HCT116 (cell line): ENCODE results near the gene LRRD1. TPM values are rescaled to one million over a fixed set of nuclear protein-coding genes. Genes with fewer than 3 reads are reported as not detected.
"Not testable (repeated sequence)": the region's sequence is repeated elsewhere in the genome, so short reads cannot be mapped to it uniquely, and the experiment has no call there.

Experiments
- ATAC-seq: fragments of 200-7000 bp; cut with Tn5 transposase; 2 replicates; pipeline ENCODE4 v1.9.1; 2020; ENCODE audit warnings: mild to moderate bottlenecking, moderate library complexity
- BruUV-seq: library from RNA; stranded (reverse); fragments of 400-500 nt; replicated peaks from 2 replicates; lab custom pipeline; 2021; lab: Mats Ljungman, UMichigan
- CTCF ChIA-PET: fragments of 300-600 bp; sonication (Branson Sonifier 250); formaldehyde crosslinking; loops from one replicate; lab custom pipeline; 2021; ENCODE audit warnings: antibody characterized with exemption; lab: Charles Lee
- POLR2A ChIA-PET: fragments of 300-600, 350-600 bp; sonication (Branson Sonifier 250); formaldehyde crosslinking; loops from one replicate; lab custom pipeline; 2021; ENCODE audit warnings: antibody characterized with exemption; lab: Charles Lee
- RAD21 ChIA-PET, 2 experiments: fragments of 300-600 bp; sonication (Branson Sonifier 250); formaldehyde crosslinking; loops; one replicate each; lab custom pipeline; 2023; ENCODE audit warnings: low total read pairs in 2 of 2; ENCODE audit not compliant: uncharacterized antibody in 2 of 2, unreplicated experiment in 2 of 2, low non-redundant PET in 1 of 2; lab: Charles Lee
- DNase-seq: peaks from one replicate; pipeline ENCODE4 v3.0.0-alpha.2; 2010; ENCODE audit warnings: low read depth, low spot score
- H2AFZ ChIP-seq: fragments of 200-600 bp; shearing (Covaris generic), sonication (generic); 2 replicates; pipeline ENCODE4 v1.6.1; 2017; ENCODE audit warnings: low read depth, mixed run types, mixed read lengths, antibody characterized with exemption, low read length; ENCODE audit not compliant: poor library complexity, severe bottlenecking
- H3K27ac ChIP-seq: 2 replicates; pipeline ENCODE4 v1.5.1; 2012; ENCODE audit warnings: low read depth, low read length
- H3K27me3 ChIP-seq: fragments of 200-600 bp; sonication (generic); 2 replicates; pipeline ENCODE4 v1.6.1; 2016; ENCODE audit warnings: mixed run types, low read length, mixed read lengths; ENCODE audit not compliant: insufficient read depth
- H3K36me3 ChIP-seq, 2 experiments: fragments of 200-500 bp in 1 of 2; fragments of 200-600 bp in 1 of 2; sonication (Bioruptor generic) in 1 of 2; sonication (generic) in 1 of 2; 2 replicates each; pipeline versions ENCODE4 v1.5.1 to v1.6.1; 2014 to 2016; ENCODE audit warnings: low read length in 2 of 2, inconsistent platforms in 1 of 2, mixed read lengths in 1 of 2, mixed run types in 1 of 2; ENCODE audit not compliant: insufficient read depth in 2 of 2, control insufficient read depth in 1 of 2
- H3K4me1 ChIP-seq, 2 experiments: fragments of 200-600 bp in 1 of 2; sonication (generic) in 1 of 2; 2 replicates each; pipeline versions ENCODE4 v1.5.1 to v1.6.1; 2012 to 2017; ENCODE audit warnings: low read length in 2 of 2, inconsistent platforms in 1 of 2, mild to moderate bottlenecking in 1 of 2, mixed read lengths in 1 of 2, mixed run types in 1 of 2, moderate library complexity in 1 of 2; ENCODE audit not compliant: insufficient read depth in 2 of 2, control insufficient read depth in 1 of 2
- H3K4me2 ChIP-seq: fragments of 200-600 bp; sonication (generic); 2 replicates; pipeline ENCODE4 v1.6.1; 2017; ENCODE audit warnings: mixed run types, low read length, mixed read lengths
- H3K4me3 ChIP-seq, 2 experiments: fragments of 200-600 bp in 1 of 2; sonication (generic) in 1 of 2; replicated peaks in 1 of 2; 2 replicates each; pipeline ENCODE4 v1.5.1; 2011 to 2016; ENCODE audit warnings: low read length in 2 of 2, control low read depth in 1 of 2, low read depth in 1 of 2, mild to moderate bottlenecking in 1 of 2, mixed read lengths in 1 of 2, mixed run types in 1 of 2
- H3K79me2 ChIP-seq: fragments of 200-600 bp; sonication (generic); 2 replicates; pipeline ENCODE4 v1.6.1; 2017; ENCODE audit warnings: mild to moderate bottlenecking, mixed run types, low read length, moderate library complexity, mixed read lengths; ENCODE audit not compliant: insufficient read depth
- H3K9ac ChIP-seq: fragments of 200-600 bp; sonication (generic); 2 replicates; pipeline ENCODE4 v1.6.1; 2016; ENCODE audit warnings: low read length, mixed read lengths
- H3K9me2 ChIP-seq: fragments of 200-600 bp; sonication (generic), shearing (Covaris generic); 2 replicates; pipeline ENCODE4 v1.6.1; 2017; ENCODE audit warnings: mixed run types, mild to moderate bottlenecking, moderate library complexity; ENCODE audit not compliant: insufficient read depth
- H3K9me3 ChIP-seq, 2 experiments: fragments of 200-500 bp in 1 of 2; fragments of 200-600 bp in 1 of 2; sonication (Bioruptor generic) in 1 of 2; sonication (generic) in 1 of 2; 2 replicates each; pipeline ENCODE4 v1.6.1; 2014 to 2017; ENCODE audit warnings: low read length in 2 of 2, mixed read lengths in 2 of 2, inconsistent platforms in 1 of 2, low read depth in 1 of 2, mild to moderate bottlenecking in 1 of 2, mixed run types in 1 of 2, moderate library complexity in 1 of 2; ENCODE audit not compliant: control insufficient read depth in 1 of 2, insufficient read depth in 1 of 2
- H4K20me1 ChIP-seq: fragments of 200-600 bp; sonication (generic), shearing (Covaris generic); 2 replicates; pipeline ENCODE4 v1.6.1; 2017; ENCODE audit warnings: mixed run types, mild to moderate bottlenecking, moderate library complexity; ENCODE audit not compliant: insufficient read depth
- CBX3 ChIP-seq: IDR thresholded peaks from 2 replicates; pipeline ENCODE4 v1.6.1; 2012; ENCODE audit warnings: low read depth
- ELF1 ChIP-seq: IDR thresholded peaks from 2 replicates; pipeline ENCODE4 v1.6.1; 2012; ENCODE audit warnings: low read depth, borderline replicate concordance
- EZH2 ChIP-seq: fragments of 200-600 bp; sonication (generic); IDR thresholded peaks from 2 replicates; pipeline ENCODE4 v1.6.1; 2017; ENCODE audit warnings: antibody characterized with exemption, mixed run types
- EZH2phosphoT487 ChIP-seq: fragments of 200-600 bp; IDR thresholded peaks from 2 replicates; pipeline ENCODE4 v1.6.1; 2018; ENCODE audit warnings: antibody characterized with exemption, borderline replicate concordance
- FOSL1 ChIP-seq: IDR thresholded peaks from 2 replicates; pipeline ENCODE4 v1.6.1; 2012; ENCODE audit warnings: low read depth
- JUND ChIP-seq: IDR thresholded peaks from 2 replicates; pipeline ENCODE4 v1.6.1; 2012
- MAX ChIP-seq: IDR thresholded peaks from 2 replicates; pipeline ENCODE4 v1.6.1; 2012
- POLR2AphosphoS5 ChIP-seq: IDR thresholded peaks from 2 replicates; pipeline ENCODE4 v1.6.1; 2011; ENCODE audit warnings: mild to moderate bottlenecking, low read depth, low read length, moderate library complexity
- RAD21 ChIP-seq: IDR thresholded peaks from 2 replicates; pipeline ENCODE4 v1.6.1; 2012; ENCODE audit warnings: low read depth, mild to moderate bottlenecking
- SIN3A ChIP-seq: IDR thresholded peaks from 2 replicates; pipeline ENCODE4 v1.6.1; 2012; ENCODE audit warnings: low read depth
- SRF ChIP-seq: IDR thresholded peaks from 2 replicates; pipeline ENCODE4 v1.6.1; 2012; ENCODE audit warnings: low read depth
- TCF7L2 ChIP-seq: IDR thresholded peaks from 2 replicates; pipeline ENCODE4 v1.7.0; 2011; ENCODE audit warnings: borderline replicate concordance, inconsistent platforms; ENCODE audit not compliant: insufficient read depth, insufficient read length; ENCODE audit errors: extremely low read depth
- YY1 ChIP-seq: IDR thresholded peaks from 2 replicates; pipeline ENCODE4 v1.6.1; 2011; ENCODE audit warnings: low read length, low read depth, moderate library complexity, mild to moderate bottlenecking; ENCODE audit not compliant: insufficient replicate concordance; ENCODE audit errors: extremely low read depth
- ZBTB33 ChIP-seq: IDR thresholded peaks from 2 replicates; pipeline ENCODE4 v1.6.1; 2011; ENCODE audit warnings: mild to moderate bottlenecking, low read length, moderate library complexity; ENCODE audit not compliant: insufficient replicate concordance; ENCODE audit errors: extremely low read depth
- intact Hi-C: fragments of 100-400 bp; cut with micrococcal nuclease; formaldehyde crosslinking; loops from 2 replicates; pipeline ENCODE4 v1.10.0; 2022
- total RNA-seq: library from RNA; stranded (reverse); gene quantifications from one replicate; pipeline ENCODE4 v1.2.1, GENCODE V29; 2021; ENCODE audit not compliant: unreplicated experiment
- TF ChIP-seq, protein P1 (sequence below), 3 experiments: fragments of 200-600 bp in 1 of 3; sonication (generic) in 1 of 3; IDR thresholded peaks in 2 of 3; conservative IDR thresholded peaks in 1 of 3; 2 replicates each; pipeline ENCODE4 v1.5.1; 2012 to 2017; ENCODE audit warnings: low read depth in 2 of 3, low read length in 2 of 3, antibody characterized with exemption in 1 of 3, borderline replicate concordance in 1 of 3, control low read depth in 1 of 3, mild to moderate bottlenecking in 1 of 3, mixed read lengths in 1 of 3, mixed run types in 1 of 3, moderate library complexity in 1 of 3; ENCODE audit not compliant: insufficient read depth in 1 of 3
- TF ChIP-seq, protein P2 (sequence below): IDR thresholded peaks from 2 replicates; pipeline ENCODE4 v1.6.1; 2012

The LRRD1 gene
- total RNA-seq, 1 experiment from 2014 or later, result not detected

DNA sequence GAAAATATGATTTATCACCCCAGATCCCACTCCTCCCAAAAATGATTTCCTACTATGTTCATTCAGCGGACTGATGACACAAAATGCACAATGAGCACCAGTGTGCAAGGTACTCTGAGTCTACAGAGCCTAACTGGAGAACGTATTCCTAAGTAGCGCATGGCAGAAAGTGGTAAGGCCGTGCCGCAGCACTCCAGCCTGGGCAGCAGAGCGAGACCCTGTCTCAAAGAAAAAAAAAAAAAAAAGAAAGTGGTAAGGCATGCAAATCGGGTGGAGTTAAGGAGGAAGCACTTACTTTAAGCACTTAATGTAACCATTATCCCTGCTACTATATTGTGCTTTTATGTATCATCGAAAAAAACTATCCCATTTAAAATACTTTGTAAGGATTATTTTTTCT is 70.1 kb downstream of the LRRD1 start:
- no peaks in the 10 kb centered on the region; a peak in 1 of 4 replicates for H3K36me3 ChIP-seq
- BruUV-seq, result no TSS peak

GRCh38 chr7:92102862-92103261 is 76.1 kb downstream of the LRRD1 start:
- H3K79me2 ChIP-seq, POLR2A ChIA-PET, intact Hi-C loops, H3K27me3 ChIP-seq, H3K4me3 ChIP-seq, ATAC-seq, H4K20me1 ChIP-seq, H3K9ac ChIP-seq, CTCF ChIA-PET, RAD21 ChIA-PET, DNase-seq, H3K9me2 ChIP-seq, H3K4me2 ChIP-seq, H3K4me1 ChIP-seq, H2AFZ ChIP-seq, H3K27ac ChIP-seq, BruUV-seq, H3K9me3 ChIP-seq: not testable (repeated sequence)
- H3K36me3 ChIP-seq, result peaks cover 6 to 15% of the 10 kb centered on the region in 2 experiments; a peak in 2 of 4 replicates

More for the DNA sequence above, 70.1 kb downstream of the LRRD1 start:
- Histone ChIP-seq H3K9me3 (no peaks in the 10 kb centered on the region), H3K27ac (no peak overlapping the region), H3K4me2 (no peak overlapping the region), H2AFZ (no peak overlapping the region), H3K4me1 (no peaks in the 10 kb centered on the region), H4K20me1 (no peaks in the 10 kb centered on the region), H3K9ac (no peak overlapping the region), H3K9me2 (no peaks in the 10 kb centered on the region), H3K79me2 (no peaks in the 10 kb centered on the region), H3K27me3 (no peaks in the 10 kb centered on the region), H3K4me3 (no peak overlapping the region)
- RAD21 ChIA-PET, result no interaction called here
- DNase-seq, result no peak
- intact Hi-C loops, result no loop called here
- POLR2A ChIA-PET, result no interaction called here
- CTCF ChIA-PET, result no interaction called here
- no peak for ATAC-seq
- TF ChIP-seq, protein P1, sequence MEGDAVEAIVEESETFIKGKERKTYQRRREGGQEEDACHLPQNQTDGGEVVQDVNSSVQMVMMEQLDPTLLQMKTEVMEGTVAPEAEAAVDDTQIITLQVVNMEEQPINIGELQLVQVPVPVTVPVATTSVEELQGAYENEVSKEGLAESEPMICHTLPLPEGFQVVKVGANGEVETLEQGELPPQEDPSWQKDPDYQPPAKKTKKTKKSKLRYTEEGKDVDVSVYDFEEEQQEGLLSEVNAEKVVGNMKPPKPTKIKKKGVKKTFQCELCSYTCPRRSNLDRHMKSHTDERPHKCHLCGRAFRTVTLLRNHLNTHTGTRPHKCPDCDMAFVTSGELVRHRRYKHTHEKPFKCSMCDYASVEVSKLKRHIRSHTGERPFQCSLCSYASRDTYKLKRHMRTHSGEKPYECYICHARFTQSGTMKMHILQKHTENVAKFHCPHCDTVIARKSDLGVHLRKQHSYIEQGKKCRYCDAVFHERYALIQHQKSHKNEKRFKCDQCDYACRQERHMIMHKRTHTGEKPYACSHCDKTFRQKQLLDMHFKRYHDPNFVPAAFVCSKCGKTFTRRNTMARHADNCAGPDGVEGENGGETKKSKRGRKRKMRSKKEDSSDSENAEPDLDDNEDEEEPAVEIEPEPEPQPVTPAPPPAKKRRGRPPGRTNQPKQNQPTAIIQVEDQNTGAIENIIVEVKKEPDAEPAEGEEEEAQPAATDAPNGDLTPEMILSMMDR (IDR thresholded peaks at IDR 0.05 in 2 of 3, conservative IDR thresholded peaks at IDR 0.05 in 1 of 3; ENCODE audit: borderline replicate concordance in 1 of 3, insufficient read depth in 1 of 3, low read depth in 2 of 3, low read length in 2 of 3), result no peak
- TF ChIP-seq RAD21 (no peak), SRF (no peak), FOSL1 (no peak), SIN3A (no peak), JUND (no peak), CBX3 (no peak), EZH2phosphoT487 (no peak), ZBTB33 (no peak), MAX (no peak), YY1 (no peak), POLR2AphosphoS5 (no peak), ELF1 (no peak), TCF7L2 (no peak), EZH2 (no peak)
- TF ChIP-seq, protein P2, sequence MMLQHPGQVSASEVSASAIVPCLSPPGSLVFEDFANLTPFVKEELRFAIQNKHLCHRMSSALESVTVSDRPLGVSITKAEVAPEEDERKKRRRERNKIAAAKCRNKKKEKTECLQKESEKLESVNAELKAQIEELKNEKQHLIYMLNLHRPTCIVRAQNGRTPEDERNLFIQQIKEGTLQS, result no peak
